HT-29 (cell line): ENCODE measurements around the gene ZNF783. TPM values are rescaled to one million over a fixed set of nuclear protein-coding genes. Genes with fewer than 3 reads are reported as not detected.

Experiments
- DNase-seq: peaks from one replicate; pipeline ENCODE4 v3.0.0-alpha.2; 2015; ENCODE audit warnings: low spot score
- total RNA-seq: library from RNA; depleted of rRNA; stranded (reverse); fragments of >200 nt; shearing (Covaris generic); gene quantifications from 2 replicates; pipeline ENCODE4 v1.2.3, GENCODE V29; 2014

The ZNF783 gene
- total RNA-seq, 1 experiment from 2014 or later = 22.9 TPM

DNA sequence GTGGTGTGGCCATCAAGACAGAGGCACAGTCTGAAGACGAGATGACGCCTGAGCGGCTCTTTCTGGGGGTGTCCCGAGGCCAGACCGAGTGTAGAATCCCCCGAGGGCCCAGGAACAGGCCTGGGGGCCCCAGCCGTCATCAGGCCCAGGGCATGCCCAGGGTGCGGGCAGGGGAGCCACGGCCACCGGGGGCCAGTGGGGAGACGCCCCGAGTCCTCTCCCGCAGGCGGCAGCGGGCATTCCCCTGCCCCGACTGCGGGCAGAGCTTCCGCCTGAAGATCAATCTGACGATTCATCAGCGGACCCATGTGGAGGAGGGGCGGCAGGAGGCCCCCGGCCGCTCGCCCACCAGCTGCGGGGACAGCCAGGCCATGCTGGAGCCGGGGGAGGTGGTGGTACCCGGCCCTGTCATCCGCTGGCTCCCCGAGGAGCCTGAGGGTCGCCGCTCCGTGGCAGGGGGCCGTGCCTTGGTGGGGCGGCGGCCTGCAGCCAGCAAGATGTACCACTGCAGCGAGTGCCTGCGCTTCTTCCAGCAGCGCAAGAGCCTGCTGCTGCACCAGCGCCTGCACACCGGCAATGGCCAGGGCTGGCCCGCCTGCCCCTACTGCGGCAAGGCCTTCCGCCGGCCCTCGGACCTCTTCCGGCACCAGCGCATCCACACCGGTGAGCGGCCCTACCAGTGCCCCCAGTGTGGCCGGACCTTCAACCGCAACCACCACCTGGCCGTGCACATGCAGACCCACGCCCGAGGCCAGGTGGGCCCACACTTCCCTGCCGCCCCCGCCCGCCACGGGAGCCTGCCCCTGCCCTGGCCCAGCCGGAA is 19.7 kb downstream of the ZNF783 start:
- DNase-seq = no peak

GRCh38 chr7:149282331-149282655 is 20.3 kb downstream of the ZNF783 start:
- no peak for DNase-seq

GRCh38 chr7:149283321-149283720 is 21.3 kb downstream of the ZNF783 start:
- DNase-seq = no peak

- DNase-seq = no peak
These were observed 22.3 kb downstream of the ZNF783 start for GRCh38 chr7:149284343-149284742.

DNA sequence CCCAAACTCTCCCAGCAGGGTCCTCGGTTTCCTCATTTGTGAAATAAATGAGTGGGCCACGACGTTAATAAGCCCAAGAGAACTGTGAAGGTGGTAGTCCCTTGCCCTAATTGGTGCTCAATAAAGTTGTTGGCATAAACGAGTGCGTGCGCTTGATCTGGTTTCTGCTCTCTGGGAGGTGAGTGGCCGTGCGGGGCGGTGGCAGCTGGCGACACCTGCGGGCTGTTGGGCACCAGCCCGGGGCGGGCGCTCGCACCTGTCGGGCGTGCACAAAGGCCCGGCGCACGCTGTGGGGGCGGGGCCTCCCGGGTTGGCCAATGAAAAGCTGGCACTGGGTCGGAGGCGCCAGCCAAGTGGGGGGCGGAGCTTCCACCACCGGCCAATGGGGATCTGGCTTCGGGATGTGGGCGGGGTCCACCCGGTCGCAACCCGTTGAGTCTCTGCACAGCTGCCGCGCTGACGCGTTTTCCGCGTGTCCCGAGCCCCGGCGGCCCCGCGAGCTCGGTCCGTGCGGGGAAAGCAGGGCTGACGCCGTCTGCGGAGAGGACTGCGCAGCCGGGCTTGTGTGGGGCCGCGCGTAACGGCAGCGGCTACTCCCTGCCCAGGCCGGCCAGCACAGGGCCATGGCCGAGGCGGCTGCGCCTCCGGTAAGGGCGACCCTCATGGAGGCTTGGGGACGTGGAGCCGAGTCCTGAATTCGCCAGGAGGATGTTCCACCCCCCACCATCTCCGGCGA is 23.0 kb downstream of the ZNF783 start:
- DNase-seq = peak; percentile 100

DNA sequence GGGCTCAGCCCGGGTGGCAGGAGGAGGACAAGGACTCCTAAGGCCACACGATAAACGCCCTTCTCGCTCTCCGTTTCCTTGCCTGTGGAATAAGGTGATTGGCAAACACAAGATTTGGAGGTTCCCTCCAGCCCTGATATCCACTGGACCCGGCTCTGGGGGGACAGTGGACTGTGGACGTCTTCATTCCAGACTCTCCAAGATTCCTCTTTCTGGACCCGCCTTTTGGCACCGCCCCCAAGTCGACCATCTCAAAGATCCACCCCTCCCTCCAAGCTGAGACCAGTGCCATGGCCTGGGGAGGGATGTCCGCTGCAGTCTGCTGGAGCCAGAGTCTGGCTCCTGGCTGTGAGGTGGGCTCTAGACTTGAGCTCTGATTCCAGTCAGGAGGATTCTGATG is 23.6 kb downstream of the ZNF783 start:
- peak; percentile 54 for DNase-seq

DNA sequence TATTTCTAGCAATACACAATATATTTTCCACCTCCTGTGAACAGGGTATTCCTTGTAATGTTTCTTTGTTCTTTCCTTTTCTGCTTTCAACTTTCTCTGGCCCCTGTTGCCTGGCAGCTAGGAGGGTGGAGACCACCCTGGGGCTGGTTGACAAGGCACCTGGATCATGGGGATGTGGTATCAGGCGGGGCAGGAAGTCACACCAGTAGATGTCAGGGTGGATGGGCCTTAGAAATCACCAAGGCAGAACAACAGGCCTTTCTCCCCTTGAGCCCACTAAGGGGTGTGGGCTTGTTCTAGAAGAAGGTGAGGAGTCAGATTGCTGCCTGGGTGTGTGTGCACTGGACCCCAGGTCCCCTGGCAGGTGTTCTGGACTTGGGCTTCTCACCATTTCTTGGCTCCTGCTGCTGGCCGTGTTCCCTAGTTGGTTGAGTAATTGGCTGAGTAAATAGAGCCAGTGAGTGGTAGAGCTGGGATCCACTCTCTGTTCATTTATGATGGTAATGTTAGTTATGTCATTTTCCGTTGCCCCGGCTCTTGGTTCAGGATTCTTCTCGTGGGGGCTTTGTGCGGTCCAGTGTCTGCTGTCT is 24.9 kb downstream of the ZNF783 start:
- DNase-seq = peak; percentile 19

DNA sequence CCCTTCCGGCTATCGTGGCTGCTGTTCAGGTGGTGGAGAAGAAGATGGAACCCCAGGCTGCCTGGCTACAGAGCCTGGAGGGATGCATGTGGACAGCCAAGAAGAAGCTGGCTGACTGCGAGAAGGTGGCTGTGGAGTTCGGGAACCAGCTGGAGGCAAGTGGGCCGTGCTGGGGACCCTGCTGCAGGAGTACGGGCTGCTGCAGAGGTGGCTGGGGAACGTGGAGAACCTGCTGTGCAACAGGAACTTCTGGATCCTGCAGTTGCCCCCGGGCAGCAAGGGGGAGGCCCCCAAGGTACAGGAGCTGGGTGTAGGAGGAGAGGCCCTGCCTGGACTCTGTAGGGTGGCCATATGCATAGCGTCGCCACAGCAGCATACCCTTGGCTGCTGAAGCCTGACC is 25.6 kb downstream of the ZNF783 start:
- no peak for DNase-seq

DNA sequence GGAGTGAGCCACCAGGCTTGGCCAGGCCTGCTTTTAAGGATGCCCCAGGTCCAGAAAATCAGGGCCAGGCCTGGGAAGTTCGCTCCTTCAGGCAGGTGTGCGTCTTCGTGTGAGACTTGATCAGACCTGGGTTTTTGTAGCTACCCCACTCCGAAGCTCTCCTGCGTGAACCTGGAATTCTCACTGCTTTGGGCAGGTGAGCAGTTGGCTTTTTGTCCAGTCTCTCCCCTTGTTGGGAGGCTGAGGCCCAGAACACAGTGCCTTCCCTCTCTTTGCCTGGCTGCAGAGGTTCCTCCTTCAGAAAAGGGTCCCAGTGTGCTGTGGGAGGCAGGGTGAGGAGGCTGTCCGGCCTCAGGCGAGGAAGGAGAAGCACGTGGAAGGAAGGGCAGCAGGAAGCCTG is 27.3 kb downstream of the ZNF783 start:
- no peak for DNase-seq

- no peak for DNase-seq
These were observed 27.9 kb downstream of the ZNF783 start for GRCh38 chr7:149289856-149290255.

- DNase-seq = no peak
These were observed 29.2 kb downstream of the ZNF783 start for GRCh38 chr7:149291036-149291780.

DNA sequence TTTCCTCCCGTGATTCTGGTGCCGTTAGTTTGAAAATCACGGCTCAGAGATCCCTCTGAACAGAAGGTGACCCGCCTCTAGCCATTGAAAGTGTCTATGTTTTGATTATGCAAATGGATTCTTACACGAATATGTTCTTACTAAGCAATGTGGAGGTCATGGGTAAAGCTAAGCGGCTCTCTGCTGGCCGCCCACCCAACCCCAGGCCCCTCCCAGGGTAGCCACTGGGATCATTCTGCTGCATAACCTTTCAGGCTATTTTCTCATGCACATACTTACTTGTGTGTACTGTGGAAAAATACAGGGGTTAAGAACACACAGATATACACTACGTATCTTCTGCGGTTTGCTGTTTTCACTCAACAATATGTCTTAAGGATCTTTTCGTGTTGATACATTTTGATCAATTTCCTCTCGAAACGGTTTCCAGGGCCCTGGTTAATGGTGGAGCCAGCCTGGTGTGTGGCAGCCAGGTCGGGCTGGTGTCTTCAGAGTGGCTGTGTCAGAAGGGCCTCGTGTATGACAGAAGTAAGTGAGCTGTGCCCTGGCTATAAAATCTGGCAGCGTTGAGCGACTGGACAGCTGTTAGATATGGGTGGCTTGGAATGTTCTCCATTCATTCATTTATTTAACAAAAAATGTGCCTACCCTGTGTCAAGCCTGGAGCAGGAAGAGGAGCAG is 29.9 kb downstream of the ZNF783 start:
- no peak for DNase-seq

- no peak for DNase-seq
These were observed 30.4 kb downstream of the ZNF783 start for GRCh38 chr7:149292462-149292823.

DNA sequence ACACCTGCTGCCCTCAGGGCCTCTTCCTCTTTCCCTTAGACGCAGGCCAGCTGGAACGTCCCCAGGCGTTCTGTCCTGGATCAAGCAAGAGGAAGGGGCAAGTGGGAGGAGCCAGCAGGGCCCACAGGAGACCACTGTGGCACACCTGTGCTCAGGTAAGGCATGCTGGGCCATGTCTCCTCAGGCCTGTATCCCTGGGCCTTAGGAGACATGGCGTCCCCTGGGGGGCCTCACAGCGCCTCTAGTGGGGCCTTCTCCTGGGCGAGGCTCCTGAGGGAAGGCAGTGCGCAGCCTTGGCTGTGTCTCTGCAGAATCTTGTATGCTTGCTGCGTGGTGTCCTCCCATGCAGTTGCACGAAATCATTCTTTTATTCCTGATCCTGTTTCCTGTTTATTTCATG is 31.3 kb downstream of the ZNF783 start:
- no peak for DNase-seq

DNA sequence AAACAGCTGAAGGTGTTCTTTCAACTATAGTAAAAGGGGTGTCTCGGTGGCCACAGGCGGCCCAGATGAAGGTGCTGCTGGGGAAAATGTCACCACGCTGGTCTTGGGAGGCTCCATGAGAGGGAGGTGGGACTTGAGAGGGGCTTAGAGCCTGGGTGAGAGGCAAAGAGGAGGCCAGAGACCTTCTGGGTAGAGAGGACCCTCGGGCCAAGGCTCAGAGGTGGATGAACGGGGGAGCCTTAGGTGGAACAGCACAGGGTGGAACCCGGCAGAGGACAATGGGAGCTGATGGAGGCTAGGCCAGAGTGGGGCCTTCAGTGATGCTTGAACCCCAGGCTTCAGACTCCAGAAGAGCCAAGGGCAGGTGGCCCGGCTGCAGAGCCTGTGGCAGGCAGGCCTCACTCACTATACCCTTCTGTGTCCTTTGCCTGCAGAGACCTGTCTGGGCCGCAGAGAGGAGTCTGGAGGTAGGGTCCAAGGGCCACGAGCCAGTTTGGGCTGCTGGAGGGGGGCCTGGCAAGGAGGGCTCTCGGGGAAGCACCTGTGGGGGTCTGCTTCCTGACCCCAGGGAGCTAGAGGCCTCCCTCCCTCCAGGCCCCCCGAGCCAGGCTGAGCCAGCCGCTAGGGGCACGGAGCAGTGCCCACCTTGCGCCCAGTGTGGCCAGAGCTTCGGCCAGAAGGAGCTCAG is 32.1 kb downstream of the ZNF783 start:
- no peak for DNase-seq

GRCh38 chr7:149294634-149295480 is 32.9 kb downstream of the ZNF783 start:
- DNase-seq = no peak

GRCh38 chr7:149295481-149295850 is 33.5 kb downstream of the ZNF783 start:
- no peak for DNase-seq

GRCh38 chr7:149296368-149296767 is 34.4 kb downstream of the ZNF783 start:
- DNase-seq = no peak

DNA sequence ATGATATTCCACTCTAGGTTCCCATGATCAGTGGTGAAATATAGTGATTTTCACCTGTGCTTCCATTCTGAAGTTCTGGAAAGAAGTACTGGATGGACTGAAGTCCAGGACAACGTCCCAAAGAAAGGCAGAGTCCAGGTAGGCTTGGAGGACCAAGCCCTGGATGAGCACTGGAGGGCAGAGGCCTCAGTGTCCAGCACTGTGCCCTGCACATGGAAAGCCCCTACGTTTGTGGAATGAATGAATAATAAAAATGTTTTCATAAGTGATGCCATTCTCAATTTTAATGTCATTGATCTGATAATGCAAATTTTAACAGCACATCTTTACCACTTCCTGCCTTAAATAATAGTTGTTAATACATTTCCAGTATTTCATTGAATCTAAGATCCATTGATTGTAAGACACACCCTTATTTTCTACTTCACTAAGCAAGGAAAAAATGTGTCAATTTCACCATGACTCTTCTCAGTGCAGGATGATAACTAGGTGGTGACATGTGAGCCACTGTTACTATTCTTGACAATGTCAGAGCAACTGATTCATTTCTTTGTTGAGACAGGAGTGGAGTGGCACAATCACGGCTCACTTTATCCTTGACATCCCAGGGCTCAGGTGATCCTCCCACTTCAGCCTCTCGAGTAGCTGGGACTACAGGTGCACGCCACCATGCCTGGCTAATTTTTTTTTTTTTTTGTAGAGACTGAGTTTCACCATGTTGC is 35.2 kb downstream of the ZNF783 start:
- DNase-seq = no peak
